Ishikawa (cell line): ENCODE measurements around the gene TMEM238.

Experiments
- CEBPB ChIP-seq: IDR thresholded peaks from 2 replicates; pipeline ENCODE4 v1.6.1; 2012
- CREB1 ChIP-seq: IDR thresholded peaks from 2 replicates; pipeline ENCODE4 v1.6.1; 2012; ENCODE audit warnings: low read depth
- EGR1 ChIP-seq: IDR thresholded peaks from 2 replicates; pipeline ENCODE4 v1.6.1; 2012
- EP300 ChIP-seq: IDR thresholded peaks from 2 replicates; pipeline ENCODE4 v1.6.1; 2012; ENCODE audit warnings: borderline replicate concordance
- FOXM1 ChIP-seq: IDR thresholded peaks from 2 replicates; pipeline ENCODE4 v1.6.1; 2012; ENCODE audit warnings: low read depth, borderline replicate concordance
- NFIC ChIP-seq: IDR thresholded peaks from 2 replicates; pipeline ENCODE4 v1.6.1; 2012
- RAD21 ChIP-seq: IDR thresholded peaks from 2 replicates; pipeline ENCODE4 v1.6.1; 2012; ENCODE audit warnings: low read depth
- TAF1 ChIP-seq: IDR thresholded peaks from 2 replicates; pipeline ENCODE4 v1.6.1; 2012; ENCODE audit warnings: low read depth, mild to moderate bottlenecking
- TCF12 ChIP-seq: IDR thresholded peaks from 2 replicates; pipeline ENCODE4 v1.6.1; 2012; ENCODE audit warnings: low read depth
- TEAD4 ChIP-seq: IDR thresholded peaks from 2 replicates; pipeline ENCODE4 v1.6.1; 2012
- YY1 ChIP-seq: IDR thresholded peaks from 2 replicates; pipeline ENCODE4 v1.6.1; 2012; ENCODE audit warnings: low read depth
- ZBTB7A ChIP-seq: IDR thresholded peaks from 2 replicates; pipeline ENCODE4 v1.6.1; 2012; ENCODE audit warnings: low read depth
- TF ChIP-seq, protein P1 (sequence below): IDR thresholded peaks from 2 replicates; pipeline ENCODE4 v1.6.1; 2012
- TF ChIP-seq, protein P2 (sequence below): IDR thresholded peaks from 2 replicates; pipeline ENCODE4 v1.6.1; 2012

TMEM238 gene

GRCh38 chr19:55339889-55340783 lies 44.0 kb downstream of the TMEM238 start:
- TF ChIP-seq, protein P1, sequence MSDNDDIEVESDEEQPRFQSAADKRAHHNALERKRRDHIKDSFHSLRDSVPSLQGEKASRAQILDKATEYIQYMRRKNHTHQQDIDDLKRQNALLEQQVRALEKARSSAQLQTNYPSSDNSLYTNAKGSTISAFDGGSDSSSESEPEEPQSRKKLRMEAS = no peak; the same call in 1 of the 2 replicates
- 0 out of 2 replicates have a peak, but pooled peaks have one; percentile 41 for TF ChIP-seq TAF1

GRCh38 chr19:55339105-55339888 lies 44.8 kb downstream of the TMEM238 start, which contains the start of gene KMT5C:
Gene KMT5C, plus strand, starts transcription at chr19:55339876. Its CDS starts 2,061 bp downstream, at chr19:55341937.
- TF ChIP-seq, protein P1 = peak; percentile 59; the same call in 1 of the 2 replicates
- TF ChIP-seq YY1 = no peak
- no peak for TF ChIP-seq ZBTB7A
- TF ChIP-seq NFIC = no peak
- TF ChIP-seq, protein P2, sequence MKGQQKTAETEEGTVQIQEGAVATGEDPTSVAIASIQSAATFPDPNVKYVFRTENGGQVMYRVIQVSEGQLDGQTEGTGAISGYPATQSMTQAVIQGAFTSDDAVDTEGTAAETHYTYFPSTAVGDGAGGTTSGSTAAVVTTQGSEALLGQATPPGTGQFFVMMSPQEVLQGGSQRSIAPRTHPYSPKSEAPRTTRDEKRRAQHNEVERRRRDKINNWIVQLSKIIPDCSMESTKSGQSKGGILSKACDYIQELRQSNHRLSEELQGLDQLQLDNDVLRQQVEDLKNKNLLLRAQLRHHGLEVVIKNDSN = no peak
- no peak for TF ChIP-seq CEBPB
- peak; percentile 89 for TF ChIP-seq CREB1
- TF ChIP-seq EGR1 = peak; percentile 37; the same call in 1 of the 2 replicates
- TF ChIP-seq TCF12 = peak; percentile 21; the same call in 1 of the 2 replicates

DNA sequence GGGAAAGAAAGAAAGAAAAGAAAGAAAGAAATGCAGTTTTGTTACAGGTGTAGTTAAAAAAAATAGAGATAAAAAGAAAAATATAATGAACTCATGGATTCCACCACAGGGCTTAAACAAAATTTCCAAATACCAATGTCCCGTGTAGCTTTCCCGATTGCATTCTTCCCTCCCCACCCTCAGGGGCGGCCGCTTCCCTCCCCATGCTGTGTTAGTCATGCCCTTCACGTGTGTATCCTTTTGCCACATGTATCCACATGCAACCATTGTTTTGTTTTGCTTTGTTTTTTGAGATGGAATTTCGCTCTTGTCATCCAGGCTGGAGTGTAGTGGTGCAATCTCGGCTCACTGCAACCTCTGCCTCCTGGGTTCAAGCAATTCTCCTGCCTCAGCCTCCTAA lies 48.0 kb downstream of the TMEM238 start:
- no peak for TF ChIP-seq CEBPB
- no peak for TF ChIP-seq EP300
- no peak for TF ChIP-seq TCF12
- TF ChIP-seq ZBTB7A = no peak
- no peak for TF ChIP-seq RAD21
- TF ChIP-seq, protein P2 = no peak
- TF ChIP-seq TEAD4 = no peak
- no peak for TF ChIP-seq TAF1
- TF ChIP-seq EGR1 = no peak
- no peak for TF ChIP-seq FOXM1
- TF ChIP-seq YY1 = no peak
- TF ChIP-seq NFIC = no peak
- TF ChIP-seq, protein P1 = no peak

GRCh38 chr19:55333870-55334269 lies 50.2 kb downstream of the TMEM238 start:
- TF ChIP-seq CREB1 (no peak), TCF12 (no peak), NFIC (no peak), CEBPB (no peak)
- TF ChIP-seq, protein P1 = no peak
- TF ChIP-seq, protein P2 = no peak
